Ishikawa (cell line): Measurements from ENCODE around the gene RELB.

Source experiments
- CREB1 ChIP-seq: IDR thresholded peaks from 2 replicates; pipeline ENCODE4 v1.6.1; 2012; ENCODE audit warnings: low read depth
- EP300 ChIP-seq: IDR thresholded peaks from 2 replicates; pipeline ENCODE4 v1.6.1; 2012; ENCODE audit warnings: borderline replicate concordance
- NFIC ChIP-seq: IDR thresholded peaks from 2 replicates; pipeline ENCODE4 v1.6.1; 2012
- RAD21 ChIP-seq: IDR thresholded peaks from 2 replicates; pipeline ENCODE4 v1.6.1; 2012; ENCODE audit warnings: low read depth
- REST ChIP-seq: IDR thresholded peaks from 2 replicates; pipeline ENCODE4 v1.6.1; 2012; ENCODE audit warnings: low read depth, mild to moderate bottlenecking
- TAF1 ChIP-seq: IDR thresholded peaks from 2 replicates; pipeline ENCODE4 v1.6.1; 2012; ENCODE audit warnings: low read depth, mild to moderate bottlenecking
- TCF12 ChIP-seq: IDR thresholded peaks from 2 replicates; pipeline ENCODE4 v1.6.1; 2012; ENCODE audit warnings: low read depth
- YY1 ChIP-seq: IDR thresholded peaks from 2 replicates; pipeline ENCODE4 v1.6.1; 2012; ENCODE audit warnings: low read depth

GRCh38 chr19:45005787-45006186 is 4.5 kb downstream of the RELB start:
- TF ChIP-seq REST (no peak), EP300 (no peak), YY1 (no peak), TCF12 (no peak), RAD21 (no peak), CREB1 (no peak), NFIC (no peak), TAF1 (no peak)
